ENCODE measurements around the gene KIAA2012.

The KIAA2012 gene

DNA sequence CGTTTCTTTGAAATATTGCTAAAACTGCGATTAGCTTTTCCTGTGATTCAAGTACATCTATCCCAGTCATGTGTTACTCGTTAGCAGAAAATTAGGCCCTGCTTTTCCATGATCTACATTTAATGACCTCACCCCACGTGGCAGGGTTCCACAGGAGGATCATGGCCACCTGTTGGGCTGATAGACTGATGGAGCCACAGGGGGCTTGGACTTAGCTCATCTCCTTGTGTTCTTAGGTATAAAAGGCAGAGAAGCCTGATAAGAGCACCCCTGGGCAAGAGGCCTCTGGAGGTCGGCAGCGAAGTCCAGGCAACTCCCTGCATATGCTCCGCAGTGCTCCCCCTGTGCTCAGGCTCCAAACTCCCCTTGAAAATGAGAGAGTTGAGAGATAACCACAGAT is 26.5 kb upstream of the KIAA2012 start:
- TF ChIP-seq CTCF (IDR thresholded peaks at IDR 0.05): no peak

DNA sequence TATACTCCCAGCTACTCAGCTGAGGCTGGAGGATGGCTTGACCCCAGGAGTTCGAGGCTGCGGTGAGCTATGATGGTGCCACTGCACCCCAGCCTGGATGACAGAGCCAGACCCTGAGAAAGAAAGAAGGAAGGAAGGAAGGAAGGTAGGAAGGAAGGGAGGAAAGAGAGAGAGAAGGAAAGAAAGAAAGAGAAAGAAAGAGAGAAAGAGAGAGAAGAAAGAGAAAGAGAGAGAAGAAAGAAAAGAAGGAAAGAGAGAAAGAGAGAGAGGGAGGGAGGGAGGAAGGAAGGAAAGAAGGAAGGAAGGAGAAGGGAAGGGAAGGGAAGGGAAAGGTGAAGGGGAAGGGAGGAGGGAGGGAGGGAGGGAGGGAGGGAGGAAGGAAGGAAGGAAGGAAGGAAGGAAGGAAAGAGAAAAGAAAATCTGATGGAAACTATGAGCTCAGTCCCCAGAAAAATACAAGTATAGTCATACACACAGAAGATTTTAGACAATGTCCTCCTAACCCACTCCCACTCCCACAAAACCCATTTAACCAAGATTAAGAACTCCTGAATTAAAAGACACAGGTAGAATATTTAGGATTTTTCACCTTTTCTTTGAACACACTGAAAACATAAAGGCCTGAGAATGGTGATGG is 23.8 kb upstream of the KIAA2012 start:
- TF ChIP-seq CTCF (IDR thresholded peaks at IDR 0.05): no peak

DNA sequence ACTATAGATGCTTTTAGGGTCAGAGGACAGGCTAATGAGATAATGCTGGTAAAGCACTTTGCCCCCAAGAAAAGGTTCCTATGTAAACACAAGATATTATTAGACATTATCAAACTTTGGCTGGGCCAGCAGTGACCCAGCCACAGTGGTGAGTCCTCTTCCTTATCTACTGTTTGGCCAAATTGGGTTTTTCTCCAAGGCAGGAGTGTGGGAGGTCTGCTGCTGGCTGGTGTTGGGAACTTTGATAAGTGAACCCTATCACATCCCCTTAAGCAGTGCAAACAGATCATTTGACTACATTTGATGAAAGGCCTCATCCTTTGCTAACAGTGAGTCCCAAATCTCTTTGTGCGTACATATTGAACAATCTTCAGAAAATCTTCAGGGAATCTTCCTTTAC is 23.2 kb upstream of the KIAA2012 start:
- TF ChIP-seq CTCF (IDR thresholded peaks at IDR 0.05): no peak

GRCh38 chr2:202050652-202051051 is 22.4 kb upstream of the KIAA2012 start:
- TF ChIP-seq CTCF (IDR thresholded peaks at IDR 0.05): no peak

- TF ChIP-seq CTCF (IDR thresholded peaks at IDR 0.05): no peak
Measured at GRCh38 chr2:202051499-202052161, 21.4 kb upstream of the KIAA2012 start.

DNA sequence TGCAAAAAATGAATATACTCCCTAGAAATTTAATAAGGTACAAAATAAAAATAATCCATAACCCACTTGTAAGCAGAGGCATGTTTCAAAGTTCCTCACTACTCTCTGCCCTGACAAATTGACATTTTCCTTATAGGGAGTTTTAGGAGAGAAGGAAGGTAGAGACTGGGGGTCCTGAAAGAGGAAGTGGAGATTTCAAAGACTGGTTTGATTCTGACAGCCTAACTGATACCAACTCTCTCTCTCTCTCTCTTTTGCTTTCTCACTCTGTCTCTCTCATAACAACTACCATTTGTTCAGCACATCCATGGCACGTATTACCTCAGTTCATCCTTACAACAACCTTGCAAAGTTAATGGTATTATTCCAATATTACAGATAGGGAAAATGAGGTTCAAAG is 20.8 kb upstream of the KIAA2012 start:
- no peak for TF ChIP-seq CTCF (IDR thresholded peaks at IDR 0.05)

DNA sequence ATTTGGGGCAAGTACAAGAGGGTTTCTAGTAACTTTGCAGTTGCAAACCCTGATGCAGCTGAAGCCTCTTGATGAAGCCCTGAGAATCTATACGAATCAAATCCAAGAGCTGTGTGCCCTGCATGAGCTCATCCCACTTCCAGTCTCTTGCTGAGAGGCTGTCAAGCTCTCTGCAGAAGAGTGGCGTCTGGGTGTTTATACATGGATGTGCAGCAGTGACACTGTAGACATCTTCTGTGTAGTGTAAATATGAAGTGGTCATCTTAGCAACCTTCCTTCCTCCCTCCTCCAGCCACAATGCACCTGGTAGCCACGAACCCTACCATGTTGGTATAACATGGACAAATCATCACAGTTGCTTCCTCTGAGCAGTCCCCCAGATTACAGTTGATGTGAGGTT is 18.4 kb upstream of the KIAA2012 start:
- no peak for TF ChIP-seq CTCF (IDR thresholded peaks at IDR 0.05)

Measured in LNCAP (cell line).